Activated CD8-positive, alpha-beta memory T cell treated with anti-CD3 and anti-CD28 coated beads, Interleukin-2, amount 50 U/mL, for 24 hours (primary cell): ENCODE results near the gene ATP6V1B1.

Experiments
- DNase-seq: peaks from one replicate; pipeline ENCODE4 v3.0.0-alpha.2; 2020; ENCODE audit errors: extremely low read depth

ATP6V1B1 gene

DNA sequence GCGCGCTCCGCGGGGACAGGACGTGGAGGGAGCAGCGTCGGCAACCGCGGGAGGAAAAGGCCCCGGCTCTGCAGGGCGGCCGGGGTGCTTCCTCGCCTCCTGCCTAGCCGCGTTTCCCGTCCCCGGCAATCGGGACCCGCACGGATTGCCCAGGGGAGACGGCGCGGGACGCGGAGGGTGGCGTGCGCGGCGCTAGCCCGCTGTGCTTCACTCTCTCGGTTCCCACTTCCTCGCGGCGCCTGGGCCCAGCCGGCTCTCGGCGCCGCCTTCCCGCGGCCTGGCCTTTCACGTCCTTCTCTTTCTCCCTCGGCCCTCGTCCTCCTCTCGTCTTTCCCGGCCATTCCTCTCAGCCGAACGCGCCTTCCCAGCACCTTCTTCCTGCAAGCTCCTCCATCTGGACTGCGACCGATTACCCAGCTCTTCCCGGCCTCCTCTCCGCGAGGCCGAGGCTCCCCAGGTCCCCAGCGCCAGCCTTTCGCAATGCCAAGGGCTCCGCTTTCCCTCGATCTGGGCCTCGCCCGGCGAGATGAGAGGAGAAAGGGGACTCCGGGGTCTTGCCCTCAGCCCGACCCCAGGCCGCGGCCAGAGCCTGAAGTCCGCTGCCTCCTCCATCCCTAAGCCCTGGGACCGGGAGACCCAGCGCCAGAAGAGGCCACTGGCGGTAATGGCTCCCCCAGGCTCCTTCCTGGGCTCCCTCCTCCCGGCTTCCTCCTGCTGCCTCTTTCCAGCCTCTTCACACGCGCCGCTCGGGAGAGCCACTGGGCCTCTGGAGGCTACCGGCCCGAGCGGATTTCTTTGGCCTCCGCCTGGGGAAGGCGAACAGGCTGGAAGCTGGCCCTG lies 34.3 kb upstream of the ATP6V1B1 start:
- DNase-seq: no peak

DNA sequence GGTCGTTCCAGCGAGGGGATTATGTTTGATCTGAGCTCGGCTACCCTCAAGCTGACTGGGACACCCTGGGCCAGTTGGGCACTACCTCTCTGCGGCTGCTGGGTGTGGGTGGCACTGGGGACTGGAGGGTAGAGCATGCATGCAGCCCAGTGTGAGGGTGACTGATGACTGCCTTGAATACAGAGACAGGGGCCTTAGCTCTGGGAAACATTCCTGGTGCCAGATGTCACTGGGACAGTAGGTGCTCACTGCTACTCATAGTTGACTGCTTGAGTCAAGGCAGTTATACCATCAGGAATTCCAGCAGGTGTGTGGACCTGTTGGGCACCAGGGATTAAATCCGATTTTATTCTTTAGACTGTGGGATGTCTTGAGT lies 33.6 kb upstream of the ATP6V1B1 start:
- no peak for DNase-seq

DNA sequence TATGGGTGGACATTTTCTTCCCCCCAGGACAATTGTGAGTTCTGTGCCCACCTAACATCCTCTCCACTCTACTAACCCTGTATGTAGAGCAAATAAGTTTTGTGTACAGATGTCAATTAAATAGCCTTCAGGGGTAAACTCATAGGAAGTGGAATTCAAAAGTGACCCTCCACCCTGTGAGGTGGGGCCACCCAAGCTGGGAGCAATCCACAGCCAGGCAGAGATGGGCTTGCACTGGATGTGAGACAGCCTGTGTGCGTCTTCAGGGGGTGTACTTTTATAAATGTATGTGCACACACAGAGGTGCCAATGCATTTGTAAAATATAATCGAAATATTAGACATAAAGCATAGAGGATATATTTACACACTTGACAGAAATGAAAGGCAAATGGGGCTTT lies 33.1 kb upstream of the ATP6V1B1 start:
- DNase-seq: no peak

DNA sequence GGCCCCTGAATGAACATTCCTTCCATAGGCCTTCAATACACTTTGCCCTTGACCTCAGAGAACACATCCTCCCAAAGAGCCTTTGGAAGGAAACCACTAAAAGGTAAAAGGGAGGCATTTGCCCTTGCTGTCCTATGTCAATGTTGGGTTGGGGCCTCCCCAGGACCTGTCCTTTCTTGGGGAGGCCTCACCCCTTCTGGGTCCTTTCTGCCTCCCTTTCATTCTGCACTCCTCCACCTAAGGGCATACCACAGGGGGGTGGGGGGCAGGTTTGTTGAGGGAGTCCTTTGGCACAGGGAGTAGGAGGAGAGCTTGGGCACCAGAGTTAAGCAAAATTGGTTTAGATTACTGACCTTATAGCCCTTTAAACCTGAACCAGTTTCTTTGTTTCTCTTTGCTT lies 32.5 kb upstream of the ATP6V1B1 start:
- DNase-seq: no peak

DNA sequence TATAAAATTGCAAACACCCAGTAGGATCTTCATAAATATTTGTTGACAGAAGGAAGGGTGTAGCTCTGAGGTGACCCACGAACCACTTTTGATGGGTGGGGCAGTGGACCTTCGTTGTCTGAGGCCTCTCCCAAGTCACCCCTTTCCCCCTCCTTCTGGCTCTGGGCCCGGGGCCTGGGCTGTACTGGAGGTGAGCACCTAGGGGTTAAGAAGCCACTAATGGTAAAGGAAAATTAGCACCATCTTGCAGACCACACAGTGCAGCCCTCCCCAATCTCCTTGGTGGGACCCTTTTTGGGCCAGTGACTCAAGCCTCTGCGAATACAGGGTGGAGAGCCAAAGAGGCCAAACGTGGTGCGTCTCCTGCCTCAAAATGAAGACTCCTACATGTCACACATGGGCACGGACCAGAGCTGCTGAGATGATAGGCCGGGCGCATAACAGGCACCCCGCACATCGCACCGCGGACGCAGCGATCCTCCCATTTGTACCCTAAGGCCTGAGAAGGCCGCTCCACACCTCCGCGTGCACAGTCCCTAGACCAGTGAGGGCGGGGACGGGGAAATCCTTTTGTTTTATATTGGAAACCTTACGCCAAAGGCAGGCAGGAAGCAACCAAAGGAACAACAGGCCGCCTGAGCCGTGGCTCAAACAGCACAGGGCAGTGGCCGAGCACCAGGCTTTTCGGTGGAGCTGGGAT lies 31.9 kb upstream of the ATP6V1B1 start:
- no peak for DNase-seq

DNA sequence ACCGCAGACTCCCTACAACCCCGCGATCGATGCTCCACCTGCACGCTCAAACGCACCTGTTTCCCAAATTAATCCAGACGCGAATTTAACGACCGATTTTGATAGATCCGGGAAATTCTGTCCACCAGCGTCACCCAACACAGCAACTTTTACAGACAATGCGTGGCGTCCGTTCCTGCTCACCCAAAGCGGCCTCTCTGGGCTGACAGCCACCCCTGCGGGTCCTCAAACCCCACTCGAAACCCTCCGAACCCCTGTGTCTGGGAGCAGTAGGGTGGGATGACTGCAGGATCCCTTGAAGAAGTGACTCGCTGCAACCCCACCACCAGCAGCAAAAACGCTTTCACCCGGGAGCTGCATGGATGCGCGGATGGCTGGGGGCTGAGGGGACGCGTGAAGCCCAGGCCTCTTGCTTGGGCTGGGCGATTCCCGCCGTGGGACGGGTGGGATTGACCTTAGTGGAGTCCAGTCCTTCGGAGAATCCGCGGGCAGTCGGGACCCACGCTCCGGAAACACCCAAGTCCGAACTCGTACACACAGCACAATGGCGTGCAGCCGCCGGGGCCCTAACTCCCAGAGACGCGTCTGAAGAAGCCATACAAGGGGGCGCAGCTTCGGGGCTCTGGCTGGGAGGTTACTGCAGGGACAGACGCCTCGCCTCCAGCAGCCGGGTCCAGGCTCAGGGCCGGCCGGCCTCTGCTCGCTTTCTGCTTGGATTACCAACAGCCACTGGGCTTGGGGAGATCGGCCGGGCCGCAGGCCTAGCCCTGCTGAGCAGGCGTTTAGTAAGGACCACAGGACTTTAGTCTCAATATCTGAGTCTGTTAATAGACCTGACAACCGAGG lies 31.1 kb upstream of the ATP6V1B1 start:
- DNase-seq: no peak

DNA sequence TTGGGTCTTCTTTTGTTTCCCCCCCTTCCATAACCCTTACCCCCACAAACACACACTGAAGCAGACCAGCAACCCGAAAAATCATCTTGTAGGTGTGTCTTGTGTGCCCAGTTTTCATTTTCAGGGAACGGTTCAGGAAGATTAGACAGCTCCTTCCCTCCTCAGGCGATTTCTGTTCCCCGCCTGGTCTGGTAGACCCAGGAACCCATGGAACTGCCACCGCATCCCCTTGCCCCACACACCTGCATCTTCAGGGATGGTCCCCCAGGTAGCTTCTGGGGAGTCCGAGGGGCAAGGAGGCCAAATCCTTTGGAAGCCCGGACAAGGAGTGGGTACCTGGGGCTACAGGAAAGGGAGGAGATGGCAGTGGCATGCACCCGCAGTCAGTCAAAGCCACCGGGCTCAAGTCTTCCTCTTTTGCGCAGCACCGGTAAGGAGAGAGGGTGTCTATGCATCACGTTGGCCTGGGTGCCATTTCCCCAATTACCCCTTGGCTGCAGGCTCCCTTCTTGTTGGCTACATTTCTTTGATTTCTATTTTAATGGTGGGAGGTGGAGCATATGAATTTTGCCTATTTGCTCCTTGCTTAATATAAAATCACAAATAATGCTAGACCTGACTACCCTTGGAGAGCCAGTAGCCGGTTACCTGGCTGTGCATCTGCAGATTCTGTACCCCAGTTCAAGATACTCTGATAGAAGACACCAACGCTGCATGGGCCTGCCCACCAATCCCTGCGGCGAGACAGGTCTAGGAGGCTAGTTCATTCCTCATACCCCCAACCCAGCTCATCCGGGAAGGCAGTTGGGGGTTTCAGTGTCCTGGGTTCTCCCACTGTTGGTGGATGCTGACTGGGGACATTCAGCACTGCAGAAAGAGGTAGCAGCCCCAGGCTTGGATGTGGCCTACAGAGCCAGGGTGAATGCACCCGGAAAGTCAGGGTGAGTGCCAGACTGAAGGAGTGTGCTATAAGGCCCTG lies 30.0 kb upstream of the ATP6V1B1 start:
- DNase-seq: no peak

DNA sequence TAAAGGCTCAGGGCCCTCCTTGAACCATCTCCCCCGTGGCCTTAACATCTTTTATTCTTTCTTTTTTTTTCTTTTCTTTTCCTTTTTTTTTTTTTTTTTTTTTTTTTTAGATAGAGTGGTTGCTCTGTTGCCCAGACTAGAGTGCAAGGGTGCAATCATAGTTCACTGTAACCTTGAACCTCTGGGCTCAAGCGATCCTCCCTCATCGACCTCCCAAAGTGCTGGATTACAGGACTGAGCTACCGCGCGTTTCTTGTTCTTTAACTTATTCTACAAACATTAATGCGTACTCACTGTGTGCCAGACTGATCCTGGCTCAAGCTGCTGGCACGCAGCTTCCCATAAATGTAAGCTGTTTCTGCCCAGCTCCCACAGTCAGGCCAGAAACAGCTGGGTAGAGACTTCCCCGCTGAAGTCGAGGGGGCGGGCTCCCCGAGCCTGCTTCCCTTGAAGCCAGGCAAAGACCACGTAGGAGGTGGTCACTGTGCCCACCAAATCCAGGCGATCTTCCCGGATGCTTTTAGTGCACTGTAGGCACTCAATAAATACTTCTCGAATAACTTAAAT lies 29.2 kb upstream of the ATP6V1B1 start:
- DNase-seq: no peak

DNA sequence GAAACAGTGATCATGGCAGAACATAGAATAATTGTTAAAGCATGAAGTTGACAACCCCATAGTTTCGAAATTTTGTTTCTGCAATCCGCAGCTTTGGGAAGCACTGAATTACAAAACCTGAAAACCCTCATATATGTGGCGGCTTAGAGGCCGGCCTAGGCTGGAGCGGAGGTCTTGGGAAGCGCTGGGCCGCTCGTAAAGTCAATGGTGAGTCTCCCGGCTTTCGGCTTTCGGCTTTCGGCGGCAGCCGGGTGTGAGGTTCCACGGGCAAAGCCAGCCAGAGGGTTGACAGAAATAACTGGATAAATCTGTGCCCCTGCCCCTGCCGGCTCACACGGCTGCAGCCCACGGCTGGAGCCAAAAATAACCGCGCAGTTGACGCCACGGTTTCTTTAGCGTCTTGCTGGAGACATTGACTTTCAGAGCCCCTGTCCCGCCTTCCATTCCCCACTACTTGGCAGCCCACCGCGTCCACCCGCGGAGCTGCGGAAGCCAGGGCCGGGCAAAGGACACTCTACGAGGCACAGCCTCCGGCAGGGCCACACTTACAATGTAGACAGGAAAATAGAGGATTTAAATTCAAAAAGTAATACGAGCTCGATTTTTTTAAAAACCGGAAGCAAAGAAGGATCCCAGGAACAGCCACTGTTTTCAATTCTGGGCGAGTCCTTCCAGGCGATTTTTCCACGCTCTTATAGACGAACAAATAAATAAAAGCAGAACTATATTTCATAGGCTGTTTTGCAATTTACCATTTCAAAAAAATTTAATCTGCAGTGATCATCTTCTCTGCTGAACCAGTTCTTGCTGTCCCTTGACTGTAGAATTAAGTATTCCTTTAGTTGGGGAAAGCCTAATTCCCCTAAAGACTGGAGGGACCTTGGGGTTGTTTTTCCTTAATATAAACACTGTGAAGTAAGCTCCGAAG lies 28.3 kb upstream of the ATP6V1B1 start:
- no peak for DNase-seq

DNA sequence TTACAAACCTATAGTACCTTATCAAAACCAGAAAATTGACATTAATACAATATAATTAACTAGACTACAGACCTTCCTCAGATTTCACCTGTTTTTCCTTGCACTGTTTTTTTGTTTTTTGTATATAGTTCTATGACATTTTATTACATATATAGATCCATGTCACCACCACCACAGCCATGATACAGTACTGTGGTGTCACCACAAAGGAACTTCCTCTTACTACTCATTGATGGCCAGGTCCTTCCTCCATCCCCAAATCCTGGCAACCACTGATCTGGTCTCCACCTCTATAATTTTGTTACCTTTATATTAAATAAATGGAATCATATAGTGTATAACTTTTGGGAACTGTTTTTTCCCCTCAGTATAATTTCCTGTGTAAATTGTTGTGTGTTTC lies 19.4 kb upstream of the ATP6V1B1 start:
- DNase-seq: no peak

DNA sequence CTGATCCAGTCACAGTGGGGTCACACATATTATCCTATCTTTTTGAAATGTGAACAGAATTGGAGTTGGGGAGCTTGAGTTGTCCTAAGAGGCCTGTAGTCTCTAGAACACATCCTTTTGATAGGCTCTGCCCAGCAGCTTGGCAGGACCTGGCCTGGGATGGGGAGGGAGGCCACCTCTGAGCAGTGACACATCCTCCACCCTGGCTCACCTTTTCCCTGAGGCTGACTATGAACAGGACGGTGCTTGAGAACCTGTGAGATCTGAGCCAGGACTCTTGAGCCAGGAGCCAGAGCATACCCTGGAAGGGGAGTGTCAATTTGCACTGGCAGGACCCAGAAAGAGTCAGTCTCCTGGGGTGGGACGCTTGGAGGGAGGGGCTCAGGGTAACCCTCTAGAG lies 17.7 kb upstream of the ATP6V1B1 start:
- no peak for DNase-seq

DNA sequence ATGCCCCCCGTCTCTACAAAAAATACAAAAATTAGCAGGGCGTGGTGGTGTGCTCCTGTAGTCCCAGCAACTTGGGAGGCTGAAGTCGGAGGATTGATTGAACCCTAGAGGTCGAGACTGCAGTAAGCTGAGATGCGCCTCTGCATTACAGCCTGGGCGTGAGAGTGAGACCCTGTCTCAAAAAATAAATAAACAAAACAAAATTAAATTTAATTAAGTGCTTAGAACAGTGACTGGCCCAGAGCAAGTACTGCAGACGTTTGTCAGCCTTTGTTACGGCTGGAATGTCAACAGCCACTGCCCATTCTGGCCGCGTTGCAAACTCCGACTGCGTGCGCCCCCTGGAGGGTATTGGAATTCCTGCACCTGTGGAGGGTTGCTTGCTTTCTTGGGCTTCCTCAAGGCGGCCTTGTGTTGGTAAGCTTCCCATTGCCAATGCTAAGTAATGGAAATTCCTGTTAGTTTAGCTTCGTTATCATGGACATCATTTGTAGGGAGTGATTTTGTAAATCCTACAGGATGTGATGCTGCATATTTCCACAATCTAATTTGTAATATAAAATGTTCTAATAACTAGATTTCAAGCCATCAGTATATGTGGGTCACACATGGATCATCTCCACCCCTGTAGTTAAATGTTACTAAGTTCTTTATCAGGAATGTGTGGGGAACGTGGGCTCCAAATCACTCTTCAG lies 15.9 kb upstream of the ATP6V1B1 start:
- DNase-seq: peak; percentile 21

DNA sequence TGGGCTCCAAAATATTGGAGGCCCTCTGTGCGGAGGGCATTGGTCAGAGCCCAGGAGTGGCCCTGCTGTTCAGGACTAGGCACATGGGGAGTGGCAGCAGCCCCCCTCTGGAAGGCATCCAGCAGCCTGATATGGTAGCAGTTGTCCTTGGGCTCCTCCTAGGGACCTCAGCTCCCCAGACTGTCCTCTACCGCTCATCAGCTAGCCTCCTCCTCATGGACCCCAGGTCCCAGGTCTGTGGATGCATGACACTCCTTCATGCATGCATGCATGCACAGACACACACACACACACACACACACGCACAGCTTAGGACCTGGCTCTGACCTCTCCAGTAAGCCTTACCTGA lies 15.4 kb upstream of the ATP6V1B1 start:
- DNase-seq: no peak

DNA sequence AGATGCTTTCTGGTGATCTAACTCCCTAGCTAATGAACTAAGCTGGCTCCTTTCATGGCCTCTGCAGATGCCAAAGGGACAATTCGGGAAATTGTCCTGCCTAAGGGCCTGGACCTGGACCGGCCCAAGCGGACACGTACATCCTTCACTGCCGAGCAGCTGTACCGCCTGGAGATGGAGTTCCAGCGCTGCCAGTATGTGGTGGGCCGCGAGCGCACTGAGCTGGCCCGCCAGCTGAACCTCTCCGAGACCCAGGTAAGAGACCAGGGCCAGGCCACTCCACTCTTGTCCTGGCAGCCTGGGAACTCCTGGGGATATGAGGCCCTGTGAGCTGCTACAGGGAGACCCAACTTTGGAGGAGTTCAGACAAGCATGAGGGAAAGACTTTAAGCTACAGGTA lies 14.7 kb upstream of the ATP6V1B1 start:
- DNase-seq: no peak

DNA sequence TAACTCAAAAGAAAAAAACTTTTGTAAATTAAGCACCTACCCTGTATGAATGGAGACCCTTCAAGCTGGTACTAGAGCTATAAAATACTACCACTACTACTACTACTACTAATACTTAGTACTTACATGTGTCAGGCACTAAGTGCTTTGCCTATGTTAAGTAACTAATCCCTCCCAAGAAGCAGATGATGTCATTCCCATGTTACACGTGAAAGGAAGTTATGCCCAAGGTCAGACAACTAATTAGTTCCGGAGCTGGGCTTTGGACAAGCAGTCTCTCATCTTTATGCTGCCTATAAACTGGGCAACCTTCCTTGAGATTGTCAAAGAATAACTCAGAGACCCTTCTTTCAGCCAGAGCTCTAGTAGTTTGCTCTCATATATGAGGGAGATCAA lies 13.9 kb upstream of the ATP6V1B1 start:
- DNase-seq: no peak

DNA sequence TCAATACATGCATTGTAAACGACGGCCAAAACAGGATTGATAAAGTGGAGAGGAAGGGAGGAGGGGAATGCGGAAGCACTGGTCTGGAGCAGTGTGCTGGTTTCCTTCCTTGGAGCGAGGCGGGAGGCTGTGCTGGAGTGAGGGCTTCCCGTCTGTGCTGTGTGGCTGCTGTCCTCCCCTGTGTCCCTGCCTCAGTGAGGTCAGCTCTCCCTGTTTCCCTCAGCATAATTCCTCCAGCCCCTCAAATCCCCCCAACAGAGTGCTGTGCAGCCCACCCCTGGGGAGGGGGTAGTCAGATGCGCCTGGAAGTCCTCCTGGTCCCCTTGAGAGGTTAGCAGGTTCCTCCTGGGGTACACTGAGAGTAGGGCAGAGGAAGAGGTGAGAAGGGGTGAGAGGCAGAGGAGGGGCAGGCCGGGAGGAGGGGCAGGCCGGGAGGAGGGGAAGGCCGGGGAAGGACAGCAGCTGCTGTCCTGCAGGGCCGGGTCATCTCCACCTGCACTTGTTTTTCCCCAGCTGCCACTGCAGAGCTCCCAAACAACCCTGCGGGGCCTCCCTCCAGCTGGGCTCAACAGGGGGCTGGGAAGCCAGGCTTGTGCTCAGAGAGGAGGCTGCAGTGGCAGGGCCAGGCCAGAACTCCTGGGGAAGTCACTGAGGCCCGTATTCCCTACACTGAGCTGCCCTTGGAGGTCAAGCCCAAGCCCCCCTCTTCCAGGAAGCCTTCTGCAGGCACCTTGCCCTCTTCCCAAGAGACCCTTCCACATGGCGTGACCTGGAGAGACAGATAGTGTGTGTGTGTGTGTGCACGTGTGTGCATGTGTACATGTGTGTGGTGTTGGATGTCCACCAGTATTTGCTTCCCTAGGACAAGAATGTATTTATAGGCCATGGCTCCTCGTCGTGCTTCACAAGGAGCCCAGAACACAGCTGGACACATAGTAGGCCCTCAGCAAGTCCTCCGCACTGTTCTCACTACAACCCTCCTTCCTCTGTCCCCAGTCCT lies 13.2 kb upstream of the ATP6V1B1 start:
- DNase-seq: no peak

DNA sequence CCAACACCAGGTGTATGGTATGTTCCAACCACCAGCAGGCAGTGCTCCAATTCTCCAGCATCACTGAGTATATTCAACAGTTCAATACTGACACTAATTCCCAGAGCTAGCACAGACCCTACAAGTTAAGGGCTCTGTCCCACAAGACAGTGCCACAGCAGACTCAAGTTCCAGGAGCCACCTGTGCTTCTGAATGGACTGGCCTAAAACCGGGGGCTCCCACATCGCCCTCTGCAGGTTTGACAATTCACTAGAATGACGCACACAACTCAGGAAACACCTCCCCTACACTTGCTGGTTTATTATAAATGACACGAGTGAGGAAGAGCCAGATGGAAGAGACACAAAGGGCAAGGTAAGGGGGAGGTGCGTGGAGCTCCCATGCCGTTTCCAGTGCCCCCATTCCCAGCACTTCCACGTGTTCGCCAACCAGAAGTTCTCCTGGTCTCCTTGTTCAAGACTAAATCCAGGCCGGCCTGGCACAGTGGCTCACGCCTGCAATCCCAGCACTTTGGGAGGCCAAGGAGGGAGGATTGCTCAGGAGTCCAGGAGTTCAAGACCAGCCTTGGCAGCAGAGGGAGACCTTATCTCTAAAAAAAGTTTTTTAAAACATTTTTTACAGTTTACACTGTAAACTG lies 12.2 kb upstream of the ATP6V1B1 start:
- no peak for DNase-seq

DNA sequence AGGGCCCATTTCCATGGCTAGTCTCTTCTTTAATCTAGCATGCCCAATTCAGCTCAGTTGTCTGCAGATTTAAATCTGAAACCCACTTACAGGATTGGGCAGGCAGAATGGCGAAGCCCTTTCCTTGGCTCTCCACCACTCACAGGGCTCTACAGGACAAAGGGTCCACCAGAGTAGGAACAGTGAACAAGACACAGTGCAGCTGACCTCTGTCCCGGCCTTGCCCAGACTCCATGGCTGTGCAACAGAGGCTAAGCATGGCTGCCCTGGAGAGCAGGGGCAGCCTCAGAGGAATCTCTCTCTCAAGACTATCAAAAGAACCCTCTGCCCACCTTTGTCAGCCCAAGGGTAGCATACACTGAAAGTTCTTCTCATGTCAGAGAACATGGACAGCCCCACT lies 9.7 kb upstream of the ATP6V1B1 start:
- no peak for DNase-seq
